Skin epidermis (tissue), 12 donors: Measurements from ENCODE around the gene RAB4A.

Experiments
- H3K27ac ChIP-seq, 21 experiments: fragments of 200-600 bp; sonication (generic) in 11 of 21; one replicate each; pipeline ENCODE4 v1.5.0; 2020; ENCODE audit warnings: mild to moderate bottlenecking in 3 of 21, inconsistent platforms in 2 of 21, moderate library complexity in 2 of 21
- H3K4me3 ChIP-seq, 7 experiments: fragments of 200-600 bp; sonication (generic) in 2 of 7; one replicate each; pipeline ENCODE4 v1.5.0; 2020; ENCODE audit warnings: inconsistent platforms in 2 of 7, mild to moderate bottlenecking in 2 of 7, moderate library complexity in 1 of 7

RAB4A gene

GRCh38 chr1:229266274-229266673 is 4.6 kb upstream of the RAB4A start:
- Histone ChIP-seq H3K27ac (no peak overlapping the region), H3K4me3 (no peak overlapping the region)

DNA sequence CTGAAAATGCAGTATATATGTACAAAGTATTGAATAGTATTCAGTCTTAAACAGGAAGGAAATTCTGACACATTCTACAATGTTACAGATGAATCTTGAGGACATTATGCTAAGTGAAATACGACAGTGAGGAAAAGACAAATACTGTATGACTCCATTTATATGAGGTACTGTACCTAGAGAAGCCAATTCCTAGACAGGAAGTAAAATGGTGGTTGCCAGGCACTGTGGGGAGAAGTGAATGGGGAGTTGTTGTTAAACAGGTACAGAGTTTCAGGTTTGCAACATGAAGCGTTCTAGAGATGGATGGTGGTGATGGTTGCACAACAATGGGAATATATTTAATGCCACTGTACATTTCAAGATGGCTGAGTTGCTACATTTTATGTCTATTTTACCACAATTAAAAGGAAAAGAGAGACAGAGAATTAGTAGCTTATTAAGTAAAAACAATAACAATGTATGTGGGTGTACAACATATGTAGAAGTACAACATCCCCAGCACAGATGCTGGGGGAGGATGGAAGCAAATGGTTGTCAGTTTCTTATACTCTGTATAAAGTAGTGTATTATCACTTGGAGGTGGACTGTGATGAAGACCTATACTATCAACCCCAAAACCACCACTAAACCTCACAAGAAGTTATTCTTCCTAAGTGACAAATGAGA is 3.9 kb upstream of the RAB4A start:
- no peak overlapping the region for H3K27ac ChIP-seq
- no peak overlapping the region for H3K4me3 ChIP-seq

DNA sequence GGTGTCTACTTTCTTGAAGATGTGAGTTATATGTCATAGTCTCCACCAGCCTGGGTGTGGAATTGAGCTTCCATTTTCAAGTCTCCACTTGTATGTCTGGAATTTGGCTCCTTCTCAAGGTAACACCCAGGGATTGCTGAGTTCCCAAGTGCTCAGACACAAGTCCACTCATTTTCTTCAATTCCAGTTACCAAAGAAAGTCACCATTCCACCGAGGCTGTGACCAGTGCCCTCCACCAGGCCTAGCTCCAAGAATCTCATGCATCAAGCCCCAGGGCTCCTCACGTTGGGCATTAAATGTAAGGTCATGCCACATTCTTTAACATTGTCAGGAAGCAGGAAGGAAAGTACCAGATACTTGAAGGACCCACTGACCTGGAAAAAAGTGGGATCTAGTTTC is 2.4 kb upstream of the RAB4A start:
- Histone ChIP-seq H3K27ac (peak overlapping the region in 12 of 21 experiments; percentile 1 to 88 (median 34)), H3K4me3 (no peak overlapping the region)

DNA sequence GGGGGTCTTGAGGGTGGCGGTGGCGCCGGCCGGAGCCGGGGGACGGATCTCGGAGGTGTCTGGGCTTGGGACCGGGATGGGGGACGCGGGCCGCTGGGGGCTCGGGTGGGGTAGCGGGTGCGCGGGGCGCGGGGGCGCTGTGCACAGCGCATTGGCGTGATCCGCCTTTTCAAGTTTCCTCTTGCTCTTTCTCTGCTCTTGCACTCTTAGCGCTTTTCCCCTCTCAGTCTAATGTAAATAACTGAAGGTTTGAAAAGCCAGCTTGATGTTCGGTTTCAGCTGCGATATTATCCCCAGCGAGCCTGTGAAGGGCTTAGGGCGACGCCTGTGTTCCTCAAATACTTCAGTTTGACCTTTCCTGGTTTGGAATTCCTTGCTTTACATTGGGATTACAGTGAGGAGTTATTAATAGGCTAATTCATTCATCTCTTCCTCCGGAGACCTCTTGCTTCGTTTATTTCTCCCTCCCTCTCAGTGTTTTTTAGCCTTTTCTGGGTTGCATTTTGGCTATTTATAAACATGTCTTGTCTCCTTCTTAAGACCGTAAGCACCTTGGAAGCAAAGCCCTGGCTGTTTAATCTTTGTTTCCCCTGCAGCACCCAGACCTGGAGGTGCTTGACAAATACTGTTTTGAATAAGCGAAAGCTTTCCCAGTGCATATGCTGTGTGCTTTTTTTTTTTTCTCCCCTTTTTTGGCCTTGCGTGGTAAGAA is 693 bp downstream of the RAB4A start:
- Histone ChIP-seq H3K27ac (peak overlapping the region; percentile 34 to 88 (median 79)), H3K4me3 (peak overlapping the region; percentile 50 to 94 (median 66))

- Histone ChIP-seq H3K4me3 (peak overlapping the region; percentile 50 to 94 (median 66)), H3K27ac (peak overlapping the region in 8 of 21 experiments; percentile 15 to 87 (median 78))
These were observed 1.6 kb downstream of the RAB4A start for GRCh38 chr1:229272164-229273158.

GRCh38 chr1:229273507-229274232 is 2.8 kb downstream of the RAB4A start:
- Histone ChIP-seq H3K4me3 (no peak overlapping the region), H3K27ac (no peak overlapping the region)

GRCh38 chr1:229275005-229275404 is 4.1 kb downstream of the RAB4A start:
- no peak overlapping the region for H3K27ac ChIP-seq
- H3K4me3 ChIP-seq = no peak overlapping the region

GRCh38 chr1:229278120-229278741 is 7.3 kb downstream of the RAB4A start:
- Histone ChIP-seq H3K4me3 (no peak overlapping the region), H3K27ac (no peak overlapping the region)

GRCh38 chr1:229279242-229279641 is 8.3 kb downstream of the RAB4A start:
- no peak overlapping the region for H3K4me3 ChIP-seq
- H3K27ac ChIP-seq = no peak overlapping the region

DNA sequence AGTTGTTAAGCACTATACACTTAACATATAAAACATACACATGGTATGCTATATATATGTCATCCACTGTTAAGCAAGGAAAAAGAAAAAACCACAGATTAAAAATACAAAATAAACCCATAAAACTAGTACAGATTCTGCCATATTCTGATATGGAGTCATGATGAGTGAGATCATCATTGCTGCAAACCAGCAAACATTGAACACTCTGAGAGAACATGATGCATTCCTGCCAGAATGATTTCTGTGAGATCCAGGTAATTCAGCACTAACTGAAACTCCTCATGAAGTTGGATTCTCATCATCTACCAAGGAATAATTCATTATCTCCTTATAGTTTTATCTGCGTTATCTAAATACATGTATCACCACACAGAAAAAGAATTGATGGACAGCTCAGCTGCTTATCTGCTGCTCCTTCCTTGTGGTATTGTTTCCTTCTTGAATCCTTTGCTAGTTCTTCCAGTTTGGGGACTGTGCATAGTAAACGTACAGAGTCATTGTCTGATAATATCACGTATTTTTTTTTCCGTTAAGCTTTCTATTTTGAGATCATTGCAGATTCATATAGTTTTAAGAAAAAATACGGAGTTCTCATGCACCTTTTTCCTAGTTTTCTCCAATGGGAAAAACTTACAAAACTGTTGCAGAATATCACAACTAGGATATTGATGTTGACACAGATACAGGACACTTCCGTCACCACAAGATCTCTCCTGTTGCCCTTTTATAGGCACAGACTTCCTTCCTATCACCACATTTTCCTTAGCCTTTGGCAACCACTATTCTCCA is 9.3 kb downstream of the RAB4A start:
- no peak overlapping the region for H3K4me3 ChIP-seq
- no peak overlapping the region for H3K27ac ChIP-seq

DNA sequence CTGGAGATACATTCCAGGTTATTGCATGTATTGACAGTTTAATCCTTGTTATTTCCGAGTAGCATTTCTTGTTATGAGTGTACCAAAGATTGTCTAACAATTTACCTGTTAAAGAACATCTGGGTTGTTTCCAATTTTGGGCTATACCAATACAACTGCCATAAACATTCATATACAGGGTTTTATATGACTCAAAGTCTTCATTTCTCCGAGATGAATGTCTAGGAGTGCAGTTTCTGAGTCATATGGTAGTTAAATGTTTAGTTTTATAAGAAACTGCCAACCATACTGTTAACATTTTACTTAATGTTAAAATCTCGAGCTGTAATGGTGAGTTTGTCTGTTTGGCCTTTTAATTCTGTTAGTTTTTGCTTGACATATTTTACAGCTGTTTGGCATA is 10.0 kb downstream of the RAB4A start:
- Histone ChIP-seq H3K4me3 (no peak overlapping the region), H3K27ac (no peak overlapping the region)

DNA sequence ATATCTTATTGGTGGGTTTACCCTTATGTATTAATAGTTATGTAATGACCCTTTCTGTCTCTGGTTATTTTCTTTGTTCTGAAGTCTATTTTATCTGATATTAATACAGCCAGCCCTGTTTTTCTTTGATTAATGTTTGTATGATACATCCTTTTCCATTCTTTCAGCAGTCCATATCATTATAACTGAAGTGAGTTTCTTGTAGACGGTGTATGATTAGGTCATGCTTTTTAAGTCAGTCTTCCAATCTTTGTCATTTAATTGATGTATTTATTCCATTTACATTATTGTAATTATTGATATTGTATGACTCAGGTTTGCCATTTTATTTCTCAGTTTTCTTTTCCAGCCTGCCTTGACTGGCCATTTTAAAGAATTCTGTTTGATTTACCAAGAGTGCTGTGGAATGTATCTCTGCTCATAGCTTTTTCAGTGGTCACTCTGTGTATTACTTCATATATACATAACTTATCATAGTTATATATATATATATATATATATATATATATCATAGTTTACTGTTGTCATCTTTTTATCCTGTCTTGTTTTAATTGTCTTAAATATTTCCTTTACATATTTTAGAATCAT is 10.5 kb downstream of the RAB4A start:
- Histone ChIP-seq H3K27ac (no peak overlapping the region), H3K4me3 (no peak overlapping the region)

DNA sequence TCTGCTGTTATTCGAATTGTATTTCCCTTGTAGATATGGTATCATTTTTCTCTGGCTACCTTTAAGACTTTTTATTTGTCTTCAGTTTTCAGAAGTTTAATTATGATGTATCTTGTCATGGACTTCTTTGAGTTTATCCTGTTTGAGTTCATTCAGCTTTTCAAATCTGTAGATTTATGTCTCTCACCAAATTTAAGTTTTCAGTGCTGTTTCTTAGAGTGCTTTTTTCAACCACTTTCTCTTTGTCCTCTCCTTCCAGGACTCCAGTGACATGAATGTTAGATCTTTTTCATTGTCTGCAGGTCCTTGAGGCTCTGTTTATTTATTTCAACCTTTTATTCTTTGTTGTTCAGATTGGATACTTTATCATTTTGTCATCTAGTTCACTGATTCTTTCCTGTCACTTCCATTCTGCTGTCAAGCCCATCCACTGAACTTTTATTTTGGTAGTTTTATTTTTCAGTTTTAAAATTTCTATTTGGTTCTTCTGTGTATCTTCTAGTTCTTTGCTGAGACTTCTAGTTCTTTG is 11.4 kb downstream of the RAB4A start:
- Histone ChIP-seq H3K4me3 (no peak overlapping the region), H3K27ac (no peak overlapping the region)

DNA sequence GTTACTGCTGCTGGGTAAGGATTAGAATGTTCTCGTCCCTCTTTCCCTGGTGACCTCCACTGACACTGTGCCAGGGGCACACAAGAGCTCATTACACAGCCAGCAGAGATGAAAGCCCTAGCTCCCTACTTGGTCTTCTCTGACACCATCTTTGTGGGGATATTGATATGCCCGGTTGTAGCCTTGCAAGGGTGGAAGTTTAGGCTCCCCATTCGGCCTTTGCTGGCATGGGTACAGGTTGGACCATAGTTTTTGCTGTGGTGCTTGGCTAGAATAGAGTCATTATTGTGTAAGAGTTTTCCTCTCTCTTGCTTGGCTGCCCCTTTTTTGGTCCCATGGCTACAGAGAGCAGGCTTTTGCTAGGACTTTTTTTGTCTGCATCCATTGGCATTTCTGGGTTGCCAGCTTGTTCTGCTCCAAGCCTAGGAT is 12.3 kb downstream of the RAB4A start:
- no peak overlapping the region for H3K27ac ChIP-seq
- no peak overlapping the region for H3K4me3 ChIP-seq

DNA sequence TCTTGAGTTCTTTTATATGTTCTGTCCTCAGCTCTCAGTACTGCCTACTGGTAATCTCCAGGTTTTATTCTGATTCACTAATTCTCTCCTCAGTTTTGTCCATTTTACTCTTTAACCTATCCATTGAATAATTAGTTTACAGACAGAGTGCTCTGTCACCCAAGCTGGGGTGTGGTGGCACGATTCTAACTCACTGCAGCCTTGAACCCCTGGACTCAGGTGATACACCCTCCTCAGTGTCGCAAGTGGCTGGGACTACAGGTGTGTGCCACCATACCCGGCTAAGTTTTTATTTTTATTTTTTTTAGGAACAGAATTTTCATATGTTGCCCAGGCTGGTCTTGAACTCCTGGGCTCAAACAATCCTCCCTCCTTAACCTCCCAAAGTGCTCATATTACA is 14.0 kb downstream of the RAB4A start:
- no peak overlapping the region for H3K4me3 ChIP-seq
- no peak overlapping the region for H3K27ac ChIP-seq

GRCh38 chr1:229285440-229285839 is 14.5 kb downstream of the RAB4A start:
- Histone ChIP-seq H3K4me3 (no peak overlapping the region), H3K27ac (no peak overlapping the region)

DNA sequence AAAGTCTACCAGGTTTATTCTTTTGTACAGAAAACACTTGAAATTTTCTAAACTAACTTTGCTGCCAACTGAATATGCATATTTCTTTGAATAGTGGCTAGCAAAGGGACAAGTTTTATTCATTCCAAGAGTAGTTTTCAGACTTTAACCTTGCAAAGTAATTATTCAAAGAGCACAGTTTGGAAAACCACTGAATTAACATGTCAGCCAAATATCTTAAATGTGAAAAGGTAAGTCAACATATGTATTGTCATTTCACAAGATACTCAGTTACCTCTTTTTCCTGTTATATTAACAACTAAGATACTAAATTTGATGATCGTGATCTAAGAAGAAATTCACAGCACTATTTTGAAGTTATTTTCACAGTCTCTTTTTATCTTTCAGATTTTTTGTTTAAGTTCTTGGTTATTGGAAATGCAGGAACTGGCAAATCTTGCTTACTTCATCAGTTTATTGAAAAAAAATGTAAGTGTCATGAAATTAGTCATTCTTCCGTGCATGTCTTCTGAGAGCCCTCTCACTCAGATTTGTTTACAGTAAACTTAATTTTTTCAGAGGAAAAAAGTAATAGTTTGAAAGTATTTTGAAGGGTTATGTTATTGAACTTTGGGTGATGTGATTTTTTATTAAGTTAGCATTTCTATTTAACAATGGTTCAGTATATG is 15.3 kb downstream of the RAB4A start:
- no peak overlapping the region for H3K4me3 ChIP-seq
- H3K27ac ChIP-seq = no peak overlapping the region
